Measurements from ENCODE around the gene SMIM17.

The SMIM17 gene

DNA sequence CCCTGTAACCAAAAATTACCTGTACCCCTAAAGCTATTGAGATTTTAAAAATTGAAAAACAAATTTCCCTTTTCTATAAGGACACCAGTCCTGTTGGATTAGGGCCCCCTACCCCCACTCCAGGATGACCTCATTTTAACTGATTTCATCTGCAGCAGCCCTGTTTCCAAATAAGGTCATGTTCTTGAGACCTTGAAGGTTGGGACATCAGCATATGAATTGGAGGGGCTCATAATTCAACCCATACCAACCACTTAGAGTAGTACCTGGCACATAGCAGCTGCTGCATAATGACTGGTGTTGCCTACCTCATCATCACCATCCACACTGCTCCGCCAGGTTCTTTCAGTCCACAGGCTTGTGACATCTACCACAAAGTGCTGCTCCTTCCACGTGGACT, 30.2 kb upstream of the SMIM17 start:
- H3K27ac ChIP-seq (ENCODE audit: low read depth, low read length), result no peak overlapping the region
- no peaks in the 10 kb centered on the region for H3K27me3 ChIP-seq (ENCODE audit: insufficient read depth, low read length)
- no peak overlapping the region for H3K4me3 ChIP-seq (ENCODE audit: low read depth, low read length)
- H3K4me1 ChIP-seq (ENCODE audit: control insufficient read depth, insufficient read depth, low read length, unreplicated experiment), result no peaks in the 10 kb centered on the region
- H3K36me3 ChIP-seq (ENCODE audit: insufficient read depth, low read length), result peaks cover 5% of the 10 kb centered on the region
- H2AFZ ChIP-seq (ENCODE audit: low read length, unreplicated experiment), result no peak overlapping the region
- no peaks in the 10 kb centered on the region for H3K79me2 ChIP-seq (ENCODE audit: control insufficient read depth, insufficient read depth, low read length, unreplicated experiment)

- Histone ChIP-seq H3K27me3 (ENCODE audit: insufficient read depth, low read length) (no peaks in the 10 kb centered on the region), H3K36me3 (ENCODE audit: insufficient read depth, low read length) (peaks cover 6% of the 10 kb centered on the region), H2AFZ (ENCODE audit: low read length, unreplicated experiment) (no peak overlapping the region), H3K27ac (ENCODE audit: low read depth, low read length) (no peak overlapping the region), H3K4me1 (ENCODE audit: control insufficient read depth, insufficient read depth, low read length, unreplicated experiment) (no peaks in the 10 kb centered on the region), H3K4me3 (ENCODE audit: low read depth, low read length) (no peak overlapping the region), H3K79me2 (ENCODE audit: control insufficient read depth, insufficient read depth, low read length, unreplicated experiment) (no peaks in the 10 kb centered on the region)
Observed at GRCh38 chr19:56613639-56614038, 29.3 kb upstream of the SMIM17 start.

- Histone ChIP-seq H3K4me3 (ENCODE audit: low read depth, low read length) (no peak overlapping the region), H3K4me1 (ENCODE audit: control insufficient read depth, insufficient read depth, low read length, unreplicated experiment) (no peaks in the 10 kb centered on the region), H2AFZ (ENCODE audit: low read length, unreplicated experiment) (no peak overlapping the region), H3K79me2 (ENCODE audit: control insufficient read depth, insufficient read depth, low read length, unreplicated experiment) (no peaks in the 10 kb centered on the region), H3K27ac (ENCODE audit: low read depth, low read length) (no peak overlapping the region), H3K36me3 (ENCODE audit: insufficient read depth, low read length) (peaks cover 6% of the 10 kb centered on the region), H3K27me3 (ENCODE audit: insufficient read depth, low read length) (no peaks in the 10 kb centered on the region)
Observed at GRCh38 chr19:56617531-56617930, 25.4 kb upstream of the SMIM17 start.

DNA sequence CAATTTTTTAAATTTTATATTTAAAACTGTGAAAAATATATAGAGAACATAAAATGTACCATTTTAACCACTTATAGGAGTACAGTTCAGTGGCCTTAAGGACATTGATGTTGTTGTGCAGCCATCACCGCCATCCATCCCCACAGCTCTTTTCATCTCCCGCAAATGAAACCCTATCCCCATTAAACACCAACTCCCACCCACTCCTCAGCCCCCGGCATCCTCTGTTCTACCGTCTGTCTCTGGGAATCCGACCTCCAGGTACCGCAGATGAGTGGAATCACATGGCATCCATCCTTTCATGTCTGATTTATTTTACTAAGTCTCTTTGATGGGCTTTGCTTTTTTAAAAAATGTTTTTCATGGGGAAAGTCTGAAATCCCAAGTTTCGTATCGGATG, 23.8 kb upstream of the SMIM17 start:
- Histone ChIP-seq H3K27me3 (ENCODE audit: insufficient read depth, low read length) (no peaks in the 10 kb centered on the region), H3K79me2 (ENCODE audit: control insufficient read depth, insufficient read depth, low read length, unreplicated experiment) (no peaks in the 10 kb centered on the region), H3K36me3 (ENCODE audit: insufficient read depth, low read length) (peaks cover 6% of the 10 kb centered on the region), H2AFZ (ENCODE audit: low read length, unreplicated experiment) (no peak overlapping the region), H3K4me3 (ENCODE audit: low read depth, low read length) (no peak overlapping the region), H3K27ac (ENCODE audit: low read depth, low read length) (no peak overlapping the region), H3K4me1 (ENCODE audit: control insufficient read depth, insufficient read depth, low read length, unreplicated experiment) (no peaks in the 10 kb centered on the region)

DNA sequence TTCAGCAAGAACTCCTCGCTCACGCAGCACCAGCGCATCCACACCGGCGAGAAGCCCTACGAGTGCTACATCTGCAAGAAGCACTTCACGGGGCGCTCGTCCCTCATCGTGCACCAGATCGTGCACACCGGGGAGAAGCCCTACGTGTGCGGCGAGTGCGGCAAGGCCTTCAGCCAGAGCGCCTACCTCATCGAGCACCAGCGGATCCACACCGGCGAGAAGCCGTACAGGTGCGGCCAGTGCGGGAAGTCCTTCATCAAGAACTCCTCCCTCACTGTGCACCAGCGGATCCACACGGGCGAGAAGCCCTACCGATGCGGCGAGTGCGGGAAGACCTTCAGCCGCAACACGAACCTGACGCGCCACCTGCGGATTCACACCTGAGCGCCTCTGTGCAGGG, 20.6 kb upstream of the SMIM17 start:
- Histone ChIP-seq H2AFZ (ENCODE audit: low read length, unreplicated experiment) (no peak overlapping the region), H3K4me3 (ENCODE audit: low read depth, low read length) (no peak overlapping the region), H3K79me2 (ENCODE audit: control insufficient read depth, insufficient read depth, low read length, unreplicated experiment) (no peaks in the 10 kb centered on the region), H3K27ac (ENCODE audit: low read depth, low read length) (no peak overlapping the region), H3K27me3 (ENCODE audit: insufficient read depth, low read length) (no peaks in the 10 kb centered on the region), H3K4me1 (ENCODE audit: control insufficient read depth, insufficient read depth, low read length, unreplicated experiment) (no peaks in the 10 kb centered on the region), H3K36me3 (ENCODE audit: insufficient read depth, low read length) (peaks cover 4% of the 10 kb centered on the region)

GRCh38 chr19:56623006-56623405, 20.0 kb upstream of the SMIM17 start:
- Histone ChIP-seq H3K4me1 (ENCODE audit: control insufficient read depth, insufficient read depth, low read length, unreplicated experiment) (no peaks in the 10 kb centered on the region), H3K36me3 (ENCODE audit: insufficient read depth, low read length) (no peaks in the 10 kb centered on the region; the same call in 1 of the 2 replicates), H2AFZ (ENCODE audit: low read length, unreplicated experiment) (no peak overlapping the region), H3K4me3 (ENCODE audit: low read depth, low read length) (no peak overlapping the region), H3K79me2 (ENCODE audit: control insufficient read depth, insufficient read depth, low read length, unreplicated experiment) (no peaks in the 10 kb centered on the region), H3K27me3 (ENCODE audit: insufficient read depth, low read length) (no peaks in the 10 kb centered on the region), H3K27ac (ENCODE audit: low read depth, low read length) (no peak overlapping the region)

DNA sequence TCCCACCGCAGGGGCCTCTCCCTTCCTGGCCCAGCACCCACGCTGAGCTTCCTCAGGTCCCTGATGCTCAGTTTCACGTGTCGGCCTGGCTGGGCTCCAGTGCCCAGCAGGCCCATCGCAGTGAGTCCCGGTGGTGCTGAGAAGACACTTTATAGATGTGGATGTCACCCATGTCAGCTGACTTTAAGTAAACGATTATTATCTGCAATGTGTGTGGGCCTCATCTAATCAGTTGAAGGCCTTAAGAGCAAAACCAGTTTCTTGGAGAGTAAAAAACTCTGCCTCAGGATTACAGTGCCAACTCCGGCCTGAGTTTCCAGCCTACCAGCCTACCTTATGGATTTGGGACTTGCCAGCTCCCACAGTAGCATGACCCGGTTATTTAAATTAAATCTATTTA, 17.3 kb upstream of the SMIM17 start:
- Histone ChIP-seq H2AFZ (ENCODE audit: low read length, unreplicated experiment) (no peak overlapping the region), H3K27me3 (ENCODE audit: insufficient read depth, low read length) (no peaks in the 10 kb centered on the region), H3K36me3 (ENCODE audit: insufficient read depth, low read length) (no peaks in the 10 kb centered on the region; the same call in 1 of the 2 replicates), H3K4me3 (ENCODE audit: low read depth, low read length) (no peak overlapping the region), H3K79me2 (ENCODE audit: control insufficient read depth, insufficient read depth, low read length, unreplicated experiment) (no peaks in the 10 kb centered on the region), H3K27ac (ENCODE audit: low read depth, low read length) (no peak overlapping the region), H3K4me1 (ENCODE audit: control insufficient read depth, insufficient read depth, low read length, unreplicated experiment) (no peaks in the 10 kb centered on the region)

DNA sequence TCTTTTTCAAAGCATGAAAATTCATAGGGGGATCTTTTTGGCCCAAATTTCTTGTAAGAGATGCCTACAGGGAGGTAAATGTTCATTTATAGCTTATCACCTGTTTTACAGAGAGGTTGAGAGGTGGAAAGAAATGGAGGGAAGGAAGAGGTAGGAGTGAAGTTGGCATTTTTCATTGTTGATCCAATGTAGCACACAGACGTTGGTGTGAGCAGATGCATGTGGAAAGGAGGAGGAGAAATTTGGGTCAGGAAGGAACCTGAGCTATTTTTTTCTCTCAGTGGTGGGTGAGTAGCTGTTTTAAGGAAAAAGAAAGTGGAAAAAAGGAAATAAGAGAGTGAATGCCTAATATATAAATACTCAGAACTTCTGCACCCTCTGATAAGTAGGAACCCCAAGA, 9.9 kb upstream of the SMIM17 start:
- Histone ChIP-seq H2AFZ (ENCODE audit: low read length, unreplicated experiment) (no peak overlapping the region), H3K4me1 (ENCODE audit: control insufficient read depth, insufficient read depth, low read length, unreplicated experiment) (no peaks in the 10 kb centered on the region), H3K4me3 (ENCODE audit: low read depth, low read length) (no peak overlapping the region), H3K79me2 (ENCODE audit: control insufficient read depth, insufficient read depth, low read length, unreplicated experiment) (no peaks in the 10 kb centered on the region), H3K36me3 (ENCODE audit: insufficient read depth, low read length) (no peaks in the 10 kb centered on the region), H3K27ac (ENCODE audit: low read depth, low read length) (no peak overlapping the region), H3K27me3 (ENCODE audit: insufficient read depth, low read length) (no peaks in the 10 kb centered on the region)

GRCh38 chr19:56637976-56638555, 4.9 kb upstream of the SMIM17 start:
- Histone ChIP-seq H3K4me3 (ENCODE audit: low read depth, low read length) (no peak overlapping the region), H3K27ac (ENCODE audit: low read depth, low read length) (no peak overlapping the region), H3K27me3 (ENCODE audit: insufficient read depth, low read length) (no peaks in the 10 kb centered on the region), H2AFZ (ENCODE audit: low read length, unreplicated experiment) (no peak overlapping the region), H3K4me1 (ENCODE audit: control insufficient read depth, insufficient read depth, low read length, unreplicated experiment) (no peaks in the 10 kb centered on the region), H3K36me3 (ENCODE audit: insufficient read depth, low read length) (no peaks in the 10 kb centered on the region), H3K79me2 (ENCODE audit: control insufficient read depth, insufficient read depth, low read length, unreplicated experiment) (no peaks in the 10 kb centered on the region)

DNA sequence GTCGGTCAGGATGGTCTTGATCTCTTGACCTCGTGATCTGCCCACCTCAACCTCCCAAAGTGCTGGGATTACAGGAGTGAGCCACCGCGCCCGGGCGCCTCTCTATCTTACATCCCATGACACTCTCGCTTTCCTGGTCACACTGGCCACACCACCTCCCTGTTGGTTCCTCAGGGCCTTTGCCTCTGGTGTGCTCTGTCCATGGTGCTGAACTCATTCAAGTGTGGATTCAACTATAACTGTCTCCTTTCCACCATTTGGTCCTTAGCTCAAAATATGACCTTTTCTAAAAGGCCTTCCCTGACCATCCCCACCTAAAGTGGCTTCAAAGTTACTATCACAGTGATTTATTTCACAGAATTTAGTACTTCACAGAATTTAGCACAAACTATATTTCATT, 3.7 kb upstream of the SMIM17 start:
- Histone ChIP-seq H3K27me3 (ENCODE audit: insufficient read depth, low read length) (no peaks in the 10 kb centered on the region), H3K4me1 (ENCODE audit: control insufficient read depth, insufficient read depth, low read length, unreplicated experiment) (no peaks in the 10 kb centered on the region), H3K4me3 (ENCODE audit: low read depth, low read length) (no peak overlapping the region), H3K79me2 (ENCODE audit: control insufficient read depth, insufficient read depth, low read length, unreplicated experiment) (no peaks in the 10 kb centered on the region), H2AFZ (ENCODE audit: low read length, unreplicated experiment) (no peak overlapping the region), H3K27ac (ENCODE audit: low read depth, low read length) (no peak overlapping the region), H3K36me3 (ENCODE audit: insufficient read depth, low read length) (no peaks in the 10 kb centered on the region)

DNA sequence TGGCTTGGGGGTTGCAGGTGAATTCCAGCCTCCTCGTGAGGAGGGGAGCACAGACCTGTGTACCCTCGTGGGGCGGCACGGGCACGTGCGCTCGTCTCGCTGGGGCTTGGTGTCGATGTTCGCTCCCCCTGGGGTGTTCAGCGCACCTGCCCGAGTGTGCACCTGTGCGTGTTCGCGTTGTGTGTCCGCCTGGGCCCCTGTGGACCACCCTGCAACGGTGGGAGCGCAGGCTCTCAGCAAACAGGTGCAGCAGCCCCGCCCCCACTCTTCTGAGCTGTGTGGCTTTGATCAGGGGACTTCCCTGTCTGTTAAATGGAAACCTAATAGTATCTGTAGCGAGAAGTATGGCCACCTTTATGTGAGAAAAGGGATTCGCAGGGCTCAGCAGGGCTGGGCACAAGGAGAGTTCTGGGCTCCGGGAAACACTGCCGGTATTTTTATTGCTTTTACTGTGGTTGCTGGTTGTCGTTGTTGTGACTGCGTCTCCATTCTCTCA, 549 bp downstream of the SMIM17 start:
- no peaks in the 10 kb centered on the region for H3K4me1 ChIP-seq (ENCODE audit: control insufficient read depth, insufficient read depth, low read length, unreplicated experiment)
- H3K36me3 ChIP-seq (ENCODE audit: insufficient read depth, low read length), result no peaks in the 10 kb centered on the region
- H3K27me3 ChIP-seq (ENCODE audit: insufficient read depth, low read length), result no peaks in the 10 kb centered on the region
- no peaks in the 10 kb centered on the region for H3K79me2 ChIP-seq (ENCODE audit: control insufficient read depth, insufficient read depth, low read length, unreplicated experiment)
- no peak overlapping the region for H3K27ac ChIP-seq (ENCODE audit: low read depth, low read length)
- no peak overlapping the region for H3K4me3 ChIP-seq (ENCODE audit: low read depth, low read length)
- no peak overlapping the region for H2AFZ ChIP-seq (ENCODE audit: low read length, unreplicated experiment)

Measured in ACC112 (cell line).